ENCODE measurements around the gene AFF2. TPM values are rescaled to one million over a fixed set of nuclear protein-coding genes. Genes with fewer than 3 reads are reported as not detected.

The AFF2 gene
- total RNA-seq, 1 donor from 2014 or later: 0.74 TPM

DNA sequence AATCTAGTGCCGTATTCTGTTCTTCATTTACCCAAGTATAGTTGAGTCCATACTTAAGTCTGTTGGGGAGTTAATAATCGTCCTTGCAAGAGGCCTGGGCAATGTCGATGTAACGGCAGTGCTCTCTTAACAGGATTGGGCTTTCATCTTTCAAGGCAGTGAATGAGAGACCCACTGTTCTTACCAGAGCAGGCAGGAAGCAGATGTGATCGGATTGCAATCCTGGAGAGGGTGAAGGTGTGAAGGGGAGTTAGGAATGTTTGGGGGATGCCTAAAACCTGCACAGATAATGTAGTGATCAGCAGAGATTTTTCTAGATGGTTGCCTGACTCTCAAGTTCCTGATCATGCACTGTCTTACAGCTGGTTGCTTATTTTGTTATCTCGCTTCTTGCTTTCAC lies 308.4 kb downstream of the AFF2 start:
- Histone ChIP-seq H3K4me1 (no peaks in the 10 kb centered on the region), H3K27ac (no peak overlapping the region), H3K27me3 (no peaks in the 10 kb centered on the region), H3K36me3 (no peaks in the 10 kb centered on the region), H3K4me3 (no peak overlapping the region), H3K9me3 (no peaks in the 10 kb centered on the region)
- no peak for DNase-seq (ENCODE audit: extremely low spot score in 2 of 2)
- intact Hi-C loops (cut with DNase I): no loop called here
- TF ChIP-seq, protein P1, sequence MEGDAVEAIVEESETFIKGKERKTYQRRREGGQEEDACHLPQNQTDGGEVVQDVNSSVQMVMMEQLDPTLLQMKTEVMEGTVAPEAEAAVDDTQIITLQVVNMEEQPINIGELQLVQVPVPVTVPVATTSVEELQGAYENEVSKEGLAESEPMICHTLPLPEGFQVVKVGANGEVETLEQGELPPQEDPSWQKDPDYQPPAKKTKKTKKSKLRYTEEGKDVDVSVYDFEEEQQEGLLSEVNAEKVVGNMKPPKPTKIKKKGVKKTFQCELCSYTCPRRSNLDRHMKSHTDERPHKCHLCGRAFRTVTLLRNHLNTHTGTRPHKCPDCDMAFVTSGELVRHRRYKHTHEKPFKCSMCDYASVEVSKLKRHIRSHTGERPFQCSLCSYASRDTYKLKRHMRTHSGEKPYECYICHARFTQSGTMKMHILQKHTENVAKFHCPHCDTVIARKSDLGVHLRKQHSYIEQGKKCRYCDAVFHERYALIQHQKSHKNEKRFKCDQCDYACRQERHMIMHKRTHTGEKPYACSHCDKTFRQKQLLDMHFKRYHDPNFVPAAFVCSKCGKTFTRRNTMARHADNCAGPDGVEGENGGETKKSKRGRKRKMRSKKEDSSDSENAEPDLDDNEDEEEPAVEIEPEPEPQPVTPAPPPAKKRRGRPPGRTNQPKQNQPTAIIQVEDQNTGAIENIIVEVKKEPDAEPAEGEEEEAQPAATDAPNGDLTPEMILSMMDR (IDR thresholded peaks at IDR 0.05): no peak
- TF ChIP-seq POLR2A (IDR thresholded peaks at IDR 0.05) (no peak), POLR2AphosphoS5 (IDR thresholded peaks at IDR 0.05; ENCODE audit: insufficient read depth in 1 of 2, low read depth in 1 of 2) (no peak)

DNA sequence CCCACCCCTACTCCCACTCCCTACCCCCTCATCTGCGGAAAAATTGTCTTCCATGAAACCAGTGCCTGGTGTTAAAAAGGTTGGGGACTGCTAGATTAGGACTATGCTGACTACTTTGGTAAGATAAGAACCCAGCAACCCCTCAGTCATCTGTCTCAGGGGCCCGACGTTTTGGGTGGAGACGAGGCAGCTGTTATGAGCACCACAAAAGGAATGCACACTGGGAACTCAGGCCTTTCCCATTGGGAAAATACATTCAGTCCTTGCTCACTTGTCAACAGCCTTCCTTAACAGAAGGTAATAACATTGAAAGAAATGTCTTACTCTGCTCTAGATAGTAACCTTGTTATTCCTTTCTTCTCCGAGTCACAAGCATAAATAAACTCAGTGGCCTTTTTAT lies 310.8 kb downstream of the AFF2 start:
- Histone ChIP-seq H3K27ac (no peak overlapping the region), H3K27me3 (no peaks in the 10 kb centered on the region), H3K9me3 (no peaks in the 10 kb centered on the region), H3K4me1 (no peaks in the 10 kb centered on the region), H3K36me3 (no peaks in the 10 kb centered on the region), H3K4me3 (no peak overlapping the region)
- no peak for TF ChIP-seq POLR2A (IDR thresholded peaks at IDR 0.05)
- TF ChIP-seq, protein P1 (IDR thresholded peaks at IDR 0.05): no peak
- intact Hi-C loops (cut with DNase I): no loop called here
- DNase-seq (ENCODE audit: extremely low spot score in 2 of 2): no peak

DNA sequence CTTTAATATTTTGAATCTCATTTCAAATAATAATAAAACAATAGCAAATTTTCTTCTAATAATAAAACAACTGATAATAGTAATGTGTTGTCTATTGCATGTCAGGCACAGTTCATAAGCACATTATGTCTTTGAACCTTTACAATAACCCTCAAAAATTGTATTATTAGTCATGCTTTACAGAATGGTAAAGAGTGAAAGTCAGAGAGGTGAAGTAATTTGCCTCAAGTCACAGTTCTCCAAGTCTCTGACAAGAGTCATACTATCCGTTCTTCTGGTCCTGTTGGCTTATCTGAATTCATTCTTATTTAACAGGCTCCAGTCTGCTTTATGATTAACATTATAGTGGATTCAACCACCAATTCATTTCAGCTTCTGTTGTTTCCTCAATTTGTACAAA lies 313.0 kb downstream of the AFF2 start:
- no peak for TF ChIP-seq POLR2AphosphoS5 (IDR thresholded peaks at IDR 0.05; ENCODE audit: insufficient read depth in 1 of 2, low read depth in 1 of 2)
- TF ChIP-seq POLR2A (IDR thresholded peaks at IDR 0.05): no peak
- TF ChIP-seq, protein P1 (IDR thresholded peaks at IDR 0.05): no peak
- intact Hi-C loops (cut with DNase I): no loop called here
- DNase-seq (ENCODE audit: extremely low spot score in 2 of 2): no peak

DNA sequence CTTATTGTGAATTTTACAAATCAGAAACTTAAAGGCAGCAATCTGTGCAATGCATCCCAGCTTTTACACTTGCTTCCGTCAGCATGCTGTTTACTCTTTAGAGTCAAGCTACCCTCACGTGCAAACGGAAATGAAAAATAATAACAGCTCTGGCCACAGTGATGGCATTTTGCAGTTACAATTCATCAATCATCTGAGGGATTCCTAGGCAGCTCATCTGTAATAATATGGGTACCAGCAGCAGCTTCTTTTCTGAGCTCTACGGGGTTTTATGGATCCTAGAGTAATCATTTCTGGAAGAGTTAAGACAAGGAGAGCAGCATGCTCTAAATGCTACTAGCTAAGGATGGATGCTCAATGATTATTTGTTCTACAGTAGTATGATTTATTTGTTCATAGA lies 313.6 kb downstream of the AFF2 start:
- DNase-seq (ENCODE audit: extremely low spot score in 2 of 2): no peak
- Histone ChIP-seq H3K9me3 (no peaks in the 10 kb centered on the region), H3K27ac (no peak overlapping the region), H3K27me3 (no peaks in the 10 kb centered on the region), H3K4me1 (no peaks in the 10 kb centered on the region), H3K4me3 (no peak overlapping the region), H3K36me3 (no peaks in the 10 kb centered on the region)
- intact Hi-C loops (cut with DNase I): no loop called here
- TF ChIP-seq POLR2AphosphoS5 (IDR thresholded peaks at IDR 0.05; ENCODE audit: insufficient read depth in 1 of 2, low read depth in 1 of 2) (no peak), POLR2A (IDR thresholded peaks at IDR 0.05) (no peak)
- TF ChIP-seq, protein P1 (IDR thresholded peaks at IDR 0.05): no peak

More for the DNA sequence above, 313.0 kb downstream of the AFF2 start:
- no peaks in the 10 kb centered on the region for H3K27me3 ChIP-seq
- H3K9me3 ChIP-seq: no peaks in the 10 kb centered on the region
- no peak overlapping the region for H3K27ac ChIP-seq
- no peaks in the 10 kb centered on the region for H3K4me1 ChIP-seq
- no peaks in the 10 kb centered on the region for H3K36me3 ChIP-seq
- H3K4me3 ChIP-seq: no peak overlapping the region

DNA sequence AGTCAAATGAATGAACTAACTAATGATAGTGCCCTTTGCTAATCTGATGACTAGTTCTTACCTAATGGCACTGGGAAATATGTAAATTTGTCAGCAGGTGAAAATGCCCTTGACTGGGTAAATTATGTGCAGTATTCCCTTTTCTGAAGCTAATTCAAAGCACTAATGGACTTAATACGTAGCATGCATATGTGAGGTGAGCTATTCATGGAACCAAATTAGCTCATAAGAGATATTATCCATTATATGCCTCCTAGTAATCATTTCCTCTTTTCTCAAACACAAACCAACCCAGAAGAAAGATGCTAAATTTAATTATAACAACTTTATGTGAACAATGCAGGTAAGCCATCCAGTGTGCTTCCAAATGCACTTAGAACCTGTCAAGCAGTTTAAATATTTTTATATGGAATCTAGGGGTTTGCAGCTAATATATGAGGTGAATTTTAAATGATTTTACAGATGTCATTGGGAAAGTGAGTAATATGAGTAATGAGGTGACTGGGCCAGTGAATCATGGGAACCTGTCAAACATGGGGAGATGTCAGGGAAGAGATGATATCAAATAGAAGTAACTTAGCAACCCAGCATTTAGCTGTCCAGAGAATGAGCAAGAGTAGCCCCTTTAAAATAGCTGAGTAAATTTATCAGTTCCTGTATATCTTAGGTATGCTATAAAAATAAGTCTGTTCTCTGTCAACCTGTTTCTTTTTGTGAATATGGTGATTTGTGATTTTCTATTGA lies 315.0 kb downstream of the AFF2 start:
- no peaks in the 10 kb centered on the region for H3K27me3 ChIP-seq
- TF ChIP-seq POLR2A (IDR thresholded peaks at IDR 0.05): no peak
- TF ChIP-seq POLR2AphosphoS5 (IDR thresholded peaks at IDR 0.05; ENCODE audit: insufficient read depth in 1 of 2, low read depth in 1 of 2): no peak
- TF ChIP-seq, protein P1 (IDR thresholded peaks at IDR 0.05): no peak
- intact Hi-C loops (cut with DNase I): no loop called here

More for the DNA sequence above, 315.0 kb downstream of the AFF2 start:
- no peak for DNase-seq (ENCODE audit: extremely low spot score in 2 of 2)
- H3K4me1 ChIP-seq: no peaks in the 10 kb centered on the region
- no peaks in the 10 kb centered on the region for H3K36me3 ChIP-seq
- H3K4me3 ChIP-seq: no peak overlapping the region
- no peaks in the 10 kb centered on the region for H3K9me3 ChIP-seq
- no peak overlapping the region for H3K27ac ChIP-seq
